Measurements from ENCODE around the gene RAD1. TPM values are rescaled to one million over a fixed set of nuclear protein-coding genes. Genes with fewer than 3 reads are reported as not detected.

RAD1 gene
- total RNA-seq, 1 donor from 2014 or later, result 44.0 TPM

GRCh38 chr5:34868791-34869190, 46.5 kb downstream of the RAD1 start:
- FAIRE-seq, result no peak
- DNase-seq (ENCODE audit: low spot score in 2 of 2), result no peak

- DNase-seq (ENCODE audit: low spot score in 2 of 2), result no peak
- no peak for FAIRE-seq
These were observed 47.6 kb downstream of the RAD1 start for GRCh38 chr5:34867660-34868059.

- no peak for FAIRE-seq
- DNase-seq (ENCODE audit: low spot score in 2 of 2), result no peak
These were observed 48.3 kb downstream of the RAD1 start for GRCh38 chr5:34866989-34867471.

GRCh38 chr5:34865091-34865490, 50.2 kb downstream of the RAD1 start:
- FAIRE-seq (no peak), DNase-seq (ENCODE audit: low spot score in 2 of 2) (no peak)

- FAIRE-seq (no peak), DNase-seq (ENCODE audit: low spot score in 2 of 2) (no peak)
These were observed 51.4 kb downstream of the RAD1 start for GRCh38 chr5:34863946-34864345.

GRCh38 chr5:34859253-34859652, 56.1 kb downstream of the RAD1 start:
- no peak for FAIRE-seq

GRCh38 chr5:34858790-34859189, 56.5 kb downstream of the RAD1 start:
- FAIRE-seq, result no peak
- DNase-seq (ENCODE audit: low spot score in 2 of 2), result no peak

More at GRCh38 chr5:34859253-34859652, 56.1 kb downstream of the RAD1 start:
- DNase-seq (ENCODE audit: low spot score in 2 of 2), result no peak

- no peak for FAIRE-seq
- DNase-seq (ENCODE audit: low spot score in 2 of 2), result no peak
These were observed 57.4 kb downstream of the RAD1 start for GRCh38 chr5:34857894-34858293.

- FAIRE-seq (no peak), DNase-seq (ENCODE audit: low spot score in 2 of 2) (no peak)
These were observed 58.1 kb downstream of the RAD1 start for GRCh38 chr5:34857161-34857560.

Other genes with a start within 250 kb of the RAD1 start
- gene TTC23L, start 76.3 kb downstream of the RAD1 start, total RNA-seq, result 5.7 TPM
- gene BRIX1, start 207 bp upstream of the RAD1 start, total RNA-seq, result 47.7 TPM
- gene DNAJC21, start 14.1 kb upstream of the RAD1 start, total RNA-seq, result 21.2 TPM
- gene AGXT2, start 132.4 kb upstream of the RAD1 start, total RNA-seq, result not detected